GM08714 (cell line): ENCODE results near the gene PPRC1.

Source experiments
- H3K4me3 ChIP-seq: fragments of 200-500 bp; sonication (Bioruptor generic); 2 replicates; pipeline ENCODE4 v1.5.1; 2014; ENCODE audit warnings: mild to moderate bottlenecking, low read length, inconsistent platforms
- ZNF274 ChIP-seq: IDR thresholded peaks from 2 replicates; pipeline ENCODE4 v1.6.1; 2012; ENCODE audit warnings: mild to moderate bottlenecking, low read depth, low read length

Gene PPRC1

DNA sequence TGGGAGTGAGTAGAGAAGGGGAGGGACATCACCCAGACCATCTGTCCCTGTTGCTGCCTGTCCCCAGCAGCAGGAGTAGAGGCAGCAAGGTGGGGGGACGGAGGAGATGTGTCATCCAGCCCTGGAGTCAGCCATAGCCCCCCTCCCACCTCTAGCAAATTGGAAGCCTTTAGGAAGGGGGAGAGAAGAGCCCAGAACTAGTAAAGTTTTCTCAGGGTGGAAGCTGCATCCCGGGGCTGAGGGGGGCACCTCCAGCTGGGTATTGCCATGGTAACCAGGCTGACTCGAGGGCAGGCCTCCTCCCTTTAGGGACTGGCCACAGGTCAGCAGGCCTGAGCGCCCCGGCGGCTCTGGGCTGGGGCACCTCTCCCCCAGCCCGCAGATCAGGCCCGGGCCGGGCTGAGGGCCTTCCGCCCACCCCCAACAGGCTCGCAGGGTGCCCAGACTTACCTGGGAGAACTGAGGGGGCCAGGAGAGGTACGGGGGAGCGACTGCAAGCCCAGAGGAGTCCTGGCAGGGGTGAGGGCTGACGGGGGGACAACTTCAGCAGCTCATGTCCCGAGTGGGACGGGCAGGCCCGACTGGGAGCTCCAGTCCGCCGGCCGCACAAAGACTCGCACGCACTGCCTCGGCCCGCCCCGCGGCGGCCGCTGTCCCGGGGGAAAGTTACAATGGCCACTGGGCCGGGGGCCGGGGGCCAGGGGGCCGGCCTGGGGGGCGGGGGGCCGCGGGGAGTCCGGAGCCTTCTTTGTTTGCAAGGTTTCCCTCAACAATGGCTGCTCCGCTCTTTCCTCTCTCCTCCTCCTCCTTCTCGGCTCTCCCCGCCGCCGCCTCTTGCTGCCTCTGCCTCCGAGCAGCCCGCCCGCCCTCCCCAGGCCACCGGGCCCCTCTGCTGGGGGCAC is 18.6 kb upstream of the PPRC1 start:
- peak overlapping the region; percentile 64 for H3K4me3 ChIP-seq

DNA sequence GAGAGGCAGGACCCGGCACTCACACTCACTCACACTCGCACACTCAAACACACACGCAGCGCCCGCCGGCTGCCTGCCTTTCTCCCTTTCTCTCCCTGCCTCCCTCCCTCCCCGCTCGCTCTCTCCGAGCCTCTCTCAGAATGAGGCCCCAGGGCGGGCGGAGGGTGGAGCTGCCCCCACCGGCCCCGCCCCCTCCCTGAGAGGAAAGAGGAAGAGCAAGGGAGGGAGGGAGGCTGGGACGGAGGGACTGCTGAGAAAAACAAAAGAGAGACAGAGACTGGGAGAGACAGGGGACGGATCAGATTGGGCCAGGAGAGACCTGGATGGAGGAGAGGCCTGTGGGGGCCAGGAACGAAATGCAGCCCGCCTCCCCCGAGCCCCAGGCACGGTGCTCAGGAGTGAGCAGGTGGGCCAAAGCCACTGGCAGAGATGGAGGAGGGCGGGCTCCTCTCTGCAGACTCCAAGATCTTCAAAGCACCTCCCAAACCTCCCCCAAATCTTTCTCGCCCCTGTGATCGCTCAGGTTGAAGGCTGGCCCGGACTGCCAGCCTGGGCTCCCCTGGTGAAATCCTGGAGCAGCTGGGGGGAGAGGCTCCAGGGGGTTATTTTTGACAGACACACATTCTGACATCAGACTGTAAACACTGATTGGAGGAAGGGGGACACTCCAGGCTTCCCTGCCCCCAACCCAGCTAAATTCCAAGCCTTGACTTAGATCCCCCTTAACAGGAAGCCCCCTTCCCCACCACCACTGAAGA is 17.8 kb upstream of the PPRC1 start:
- peak overlapping the region; percentile 64 for H3K4me3 ChIP-seq
- no peak for TF ChIP-seq ZNF274

More for the DNA sequence above, 18.6 kb upstream of the PPRC1 start:
- no peak for TF ChIP-seq ZNF274

DNA sequence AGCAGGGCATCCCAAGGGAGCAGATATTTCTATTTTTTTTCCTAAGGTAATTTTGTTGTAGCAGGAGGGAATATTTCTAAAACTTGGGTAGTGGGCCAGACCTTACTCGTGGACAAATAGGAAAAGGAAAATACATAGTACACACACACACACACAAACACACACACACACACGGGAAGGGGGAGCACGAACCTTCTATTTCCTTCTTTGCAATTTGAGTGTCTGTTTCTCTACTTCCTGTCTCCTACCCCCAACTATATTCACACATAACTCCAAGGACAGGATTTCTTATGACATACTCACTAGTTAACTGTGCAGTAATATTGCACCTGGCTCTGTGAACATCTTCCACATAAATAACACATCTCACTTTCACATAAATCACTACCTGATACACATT is 17.1 kb upstream of the PPRC1 start:
- H3K4me3 ChIP-seq: peak overlapping the region; percentile 35; the same call in 1 of the 2 replicates
- TF ChIP-seq ZNF274: no peak

DNA sequence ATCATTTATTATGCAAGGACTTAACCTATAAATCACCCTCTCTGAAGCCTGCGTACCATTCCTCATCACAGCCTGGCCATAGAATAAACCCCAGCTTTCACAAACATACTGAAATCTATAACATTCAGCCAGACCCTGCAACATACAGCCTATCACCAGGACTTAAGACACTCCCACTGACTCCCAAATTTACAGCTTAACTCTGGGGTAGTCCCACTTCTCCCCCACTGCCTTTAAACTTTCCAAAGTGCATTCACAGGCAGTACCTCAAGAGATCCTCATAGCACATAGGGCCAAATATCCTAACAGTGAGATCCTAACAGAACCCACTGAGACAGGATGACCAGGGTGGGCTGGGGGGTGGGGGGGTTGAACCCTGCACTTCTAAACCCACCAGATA is 16.2 kb upstream of the PPRC1 start:
- no peak overlapping the region for H3K4me3 ChIP-seq
- TF ChIP-seq ZNF274: no peak

GRCh38 chr10:102117391-102118159 is 15.3 kb upstream of the PPRC1 start:
- H3K4me3 ChIP-seq: no peak overlapping the region; the same call in 1 of the 2 replicates
- TF ChIP-seq ZNF274: no peak

DNA sequence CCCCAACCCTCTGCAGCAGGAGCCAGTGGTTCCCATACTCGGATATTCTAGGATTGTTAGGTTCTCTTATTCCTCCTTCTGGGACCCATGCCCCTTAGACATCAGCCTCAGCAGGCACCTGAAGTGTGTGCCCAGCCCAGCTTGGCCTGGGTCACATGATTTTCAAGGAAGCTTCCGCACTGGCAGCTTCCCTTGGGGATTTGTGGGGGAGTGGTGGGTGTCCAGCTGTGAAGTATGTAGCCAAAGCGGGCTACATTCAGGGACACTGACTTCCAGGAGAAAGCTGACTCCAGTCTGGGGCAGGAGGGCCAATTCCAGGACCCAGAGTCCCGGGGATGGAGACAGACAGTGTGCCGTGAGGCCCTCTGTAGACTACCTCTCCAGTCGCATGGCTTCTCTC is 14.0 kb upstream of the PPRC1 start:
- TF ChIP-seq ZNF274: no peak
- H3K4me3 ChIP-seq: peak overlapping the region; percentile 81; the same call in 1 of the 2 replicates

DNA sequence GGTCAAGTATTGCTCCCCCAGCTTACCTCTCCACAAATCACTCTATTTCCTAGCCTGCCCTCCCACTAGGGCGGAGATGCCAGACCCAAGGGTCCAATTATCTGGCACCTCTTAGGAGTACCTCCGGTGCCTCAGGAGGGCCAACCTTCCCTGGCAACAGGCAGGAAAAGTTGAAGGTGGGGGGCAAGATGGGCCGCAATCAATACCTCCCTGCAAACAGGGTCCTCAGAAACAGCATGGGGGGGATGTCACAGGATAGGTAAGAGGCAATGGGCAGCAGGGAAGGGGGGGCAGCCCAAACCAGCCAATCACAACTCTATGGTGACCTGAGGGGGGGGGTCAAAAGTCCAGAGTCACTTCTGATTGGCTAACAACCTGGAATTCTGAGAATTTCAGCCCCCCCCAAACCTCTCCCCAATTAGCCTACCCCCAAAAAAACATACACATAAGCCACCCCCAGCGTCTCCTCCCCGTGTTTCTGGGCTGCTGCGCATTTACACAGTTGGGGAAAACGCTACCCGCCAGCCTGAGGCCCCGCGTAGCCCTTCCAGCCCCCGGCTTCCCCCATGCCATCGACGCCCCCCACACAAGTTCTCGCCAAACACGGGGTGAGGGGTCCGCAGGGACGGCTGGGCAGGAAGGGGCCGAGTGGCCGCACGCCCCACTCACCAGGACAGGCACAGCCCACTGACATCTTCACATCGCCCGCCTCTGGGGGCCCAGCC is 13.3 kb upstream of the PPRC1 start:
- H3K4me3 ChIP-seq: peak overlapping the region; percentile 81
- TF ChIP-seq ZNF274: no peak

- TF ChIP-seq ZNF274: no peak
- H3K4me3 ChIP-seq: peak within 1 kb of the TSS; percentile 81
Measured at GRCh38 chr10:102120142-102120990, 12.5 kb upstream of the PPRC1 start, which contains the start of gene LDB1. LDB1 (minus strand) TSS chr10:102120368; CDS start chr10:102120110, 258 bp downstream.

DNA sequence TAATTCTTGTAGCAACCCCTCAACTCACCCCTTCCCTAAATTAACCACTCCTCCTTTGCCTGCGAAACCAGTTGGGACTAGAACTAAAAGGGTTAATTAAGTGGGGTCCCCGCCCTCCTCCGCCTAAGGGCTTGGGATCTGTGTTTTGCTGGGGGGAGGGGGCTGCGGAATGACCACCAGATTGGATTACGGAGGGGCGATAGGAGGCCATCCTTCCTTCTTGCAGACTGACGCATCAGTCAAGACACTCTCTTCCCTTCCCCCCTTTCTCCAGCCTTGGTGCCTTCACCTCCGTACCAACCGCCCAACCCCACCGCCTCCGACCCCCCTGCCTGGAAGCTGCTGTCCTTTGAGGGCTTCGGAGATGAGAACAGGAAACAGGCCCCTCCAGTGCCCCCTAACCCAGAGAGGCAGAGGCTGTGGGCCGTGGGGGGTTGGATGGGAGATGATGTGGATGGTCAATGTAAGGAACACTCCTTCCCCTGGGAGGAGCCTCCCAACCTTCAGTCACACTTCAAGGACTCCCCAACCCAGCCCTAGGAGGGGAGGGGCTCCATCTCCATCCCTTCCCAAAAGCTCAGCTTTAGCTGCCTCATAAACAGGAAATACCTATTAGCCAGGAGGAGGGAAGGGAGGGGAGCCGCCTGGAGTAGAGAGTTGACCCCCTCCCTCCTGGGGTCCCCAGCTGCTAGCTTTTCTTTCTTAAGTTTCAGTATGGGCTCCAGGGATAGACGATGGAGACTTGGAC is 11.7 kb upstream of the PPRC1 start:
- TF ChIP-seq ZNF274: no peak
- peak overlapping the region; percentile 81 for H3K4me3 ChIP-seq

- no peak overlapping the region for H3K4me3 ChIP-seq
- no peak for TF ChIP-seq ZNF274
Measured at GRCh38 chr10:102121739-102122372, 11.0 kb upstream of the PPRC1 start.

- H3K4me3 ChIP-seq: no peak overlapping the region
Measured at GRCh38 chr10:102122450-102122849, 10.4 kb upstream of the PPRC1 start.

More at GRCh38 chr10:102122450-102122849, 10.4 kb upstream of the PPRC1 start:
- no peak for TF ChIP-seq ZNF274
